Calu3 (cell line): Measurements from ENCODE around the gene ANKS3. TPM values are rescaled to one million over a fixed set of nuclear protein-coding genes. Genes with fewer than 3 reads are reported as not detected.

Experiments used
- BruUV-seq: library from RNA; stranded (reverse); fragments of 400-500 nt; replicated peaks from 2 replicates; lab custom pipeline; 2021; lab: Mats Ljungman, UMichigan
- CTCF ChIA-PET: fragments of 300-600 bp; sonication (Branson Sonifier 250); formaldehyde crosslinking; loops from one replicate; lab custom pipeline; 2022; ENCODE audit warnings: antibody characterized with exemption; lab: Charles Lee
- DNase-seq: peaks from one replicate; pipeline ENCODE4 v3.0.0; 2022
- H3K27ac Mint-ChIP-seq: one replicate; pipeline ENCODE4 v1.8.0; 2022; ENCODE audit warnings: mixed read lengths; ENCODE audit not compliant: unreplicated experiment
- H3K27me3 Mint-ChIP-seq: one replicate; pipeline ENCODE4 v1.8.0; 2022; ENCODE audit warnings: mixed read lengths; ENCODE audit not compliant: unreplicated experiment
- H3K36me3 Mint-ChIP-seq: one replicate; pipeline ENCODE4 v1.8.0; 2022; ENCODE audit warnings: mild to moderate bottlenecking, moderate library complexity, mixed read lengths; ENCODE audit not compliant: insufficient read depth, unreplicated experiment
- H3K4me1 Mint-ChIP-seq: one replicate; pipeline ENCODE4 v1.8.0; 2022; ENCODE audit warnings: mild to moderate bottlenecking, low read depth, mixed read lengths; ENCODE audit not compliant: unreplicated experiment
- H3K4me3 Mint-ChIP-seq: one replicate; pipeline ENCODE4 v1.8.0; 2022; ENCODE audit warnings: mild to moderate bottlenecking, low read depth, moderate library complexity, mixed read lengths; ENCODE audit not compliant: unreplicated experiment
- H3K9me3 Mint-ChIP-seq: one replicate; pipeline ENCODE4 v1.8.0; 2022; ENCODE audit warnings: low read depth, mixed read lengths; ENCODE audit not compliant: unreplicated experiment
- CTCF ChIP-seq: fragments of 200-600 bp; IDR thresholded peaks from one replicate; pipeline ENCODE4 v1.8.0; 2022; ENCODE audit warnings: antibody characterized with exemption; ENCODE audit not compliant: unreplicated experiment
- intact Hi-C: fragments of 100-400 bp; cut with micrococcal nuclease; formaldehyde crosslinking; loops from one replicate; pipeline ENCODE4 v1.10.0; 2022; ENCODE audit not compliant: unreplicated experiment
- total RNA-seq: library from RNA; stranded (reverse); gene quantifications from 2 replicates; pipeline ENCODE4 v1.2.3, GENCODE V29; 2022

The ANKS3 gene
- total RNA-seq, 1 experiment from 2014 or later = 46.9 TPM

GRCh38 chr16:4676831-4677230 lies 57.2 kb downstream of the ANKS3 start:
- DNase-seq = no peak
- CTCF ChIA-PET = no interaction called here

GRCh38 chr16:4675864-4676786 lies 57.9 kb downstream of the ANKS3 start:
- TF ChIP-seq CTCF = no peak
- no peak overlapping the region for H3K27ac Mint-ChIP-seq
- CTCF ChIA-PET = no interaction called here
- BruUV-seq = no TSS peak
- H3K4me1 Mint-ChIP-seq = peaks cover 19% of the 10 kb centered on the region
- DNase-seq = no peak
- intact Hi-C loops = no loop called here
- H3K36me3 Mint-ChIP-seq = peaks cover 58% of the 10 kb centered on the region
- no peak overlapping the region for H3K4me3 Mint-ChIP-seq
- no peaks in the 10 kb centered on the region for H3K9me3 Mint-ChIP-seq
- no peaks in the 10 kb centered on the region for H3K27me3 Mint-ChIP-seq

More at GRCh38 chr16:4676831-4677230, 57.2 kb downstream of the ANKS3 start:
- Mint-ChIP-seq H3K9me3 (no peaks in the 10 kb centered on the region), H3K4me3 (no peak overlapping the region), H3K27me3 (no peaks in the 10 kb centered on the region), H3K4me1 (peaks cover 19% of the 10 kb centered on the region), H3K27ac (no peak overlapping the region), H3K36me3 (peaks cover 65% of the 10 kb centered on the region)
- no peak for TF ChIP-seq CTCF
- BruUV-seq = no TSS peak
- intact Hi-C loops = no loop called here

DNA sequence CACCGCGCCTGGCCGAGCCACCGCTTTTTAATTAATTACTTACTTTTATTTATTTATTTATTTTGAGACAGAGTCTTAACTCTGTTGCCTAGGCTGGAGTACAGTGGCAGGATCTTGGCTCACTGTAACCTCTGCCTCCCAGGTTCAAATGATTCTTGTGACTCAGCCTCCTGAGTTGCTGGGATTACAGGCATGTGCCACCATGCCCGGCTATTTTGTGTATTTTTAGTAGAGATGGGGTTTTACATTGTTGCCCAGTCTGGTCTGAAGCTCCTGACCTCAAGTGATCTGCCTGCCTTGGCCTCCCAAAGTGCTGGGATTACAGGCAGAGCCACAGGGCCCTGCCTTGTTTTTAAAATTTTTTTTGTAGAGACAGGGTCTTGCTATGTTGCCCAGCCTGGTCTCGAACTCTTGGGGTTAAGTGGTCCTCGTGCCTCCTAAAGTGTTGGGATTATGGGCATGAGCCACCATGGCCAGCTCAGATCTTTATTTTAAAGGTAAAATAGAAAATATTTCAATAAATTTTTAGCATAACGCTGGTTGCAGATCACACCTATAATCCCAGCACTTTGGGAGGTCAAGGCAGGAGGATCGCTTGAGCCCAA lies 59.0 kb downstream of the ANKS3 start:
- no peak for TF ChIP-seq CTCF
- no peak for DNase-seq
- Mint-ChIP-seq H3K9me3 (no peaks in the 10 kb centered on the region), H3K27me3 (no peaks in the 10 kb centered on the region), H3K4me3 (no peak overlapping the region), H3K27ac (no peak overlapping the region), H3K36me3 (peaks cover 48% of the 10 kb centered on the region), H3K4me1 (peaks cover 19% of the 10 kb centered on the region)
- BruUV-seq = no TSS peak
- CTCF ChIA-PET = interaction anchor here (0.6 kb wide), 1 partner anchor 198 kb away, joined by 6 read pairs; no protein-coding TSS in a partner anchor
- intact Hi-C loops = no loop called here

DNA sequence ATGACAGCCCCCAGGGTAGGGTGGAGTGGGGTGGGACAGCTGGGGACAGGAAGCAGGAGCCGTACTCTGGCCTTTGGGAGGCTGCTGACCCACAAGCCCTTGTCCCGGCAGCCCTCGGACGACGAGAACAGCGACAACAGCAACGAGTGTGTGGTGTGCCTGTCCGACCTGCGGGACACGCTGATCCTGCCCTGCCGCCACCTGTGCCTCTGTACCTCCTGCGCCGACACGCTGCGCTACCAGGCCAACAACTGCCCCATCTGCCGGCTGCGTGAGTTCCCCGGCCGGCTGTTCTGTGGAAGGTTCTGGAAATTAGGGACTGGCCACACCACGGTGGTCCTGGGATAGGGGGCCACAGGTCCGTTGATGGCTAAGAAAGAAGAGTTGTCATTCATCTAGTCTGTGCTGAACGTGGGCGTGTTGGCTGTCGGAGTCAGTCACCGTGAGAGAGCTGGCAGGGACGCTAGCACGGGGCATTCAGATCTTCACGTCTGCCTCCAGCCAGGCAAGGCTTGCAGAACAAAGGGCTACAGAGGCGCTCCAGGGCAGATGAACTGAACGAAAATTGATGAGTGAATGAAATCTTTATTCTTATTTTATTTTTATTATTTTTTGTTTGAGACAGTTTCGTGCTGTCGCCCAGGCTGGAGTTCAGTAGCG lies 60.6 kb downstream of the ANKS3 start:
- Mint-ChIP-seq H3K27ac (no peak overlapping the region), H3K4me3 (no peak overlapping the region), H3K4me1 (peaks cover 8% of the 10 kb centered on the region), H3K27me3 (no peaks in the 10 kb centered on the region), H3K9me3 (no peaks in the 10 kb centered on the region), H3K36me3 (peaks cover 38% of the 10 kb centered on the region)
- BruUV-seq = no TSS peak
- no peak for DNase-seq
- CTCF ChIA-PET = no interaction called here
- intact Hi-C loops = no loop called here
- no peak for TF ChIP-seq CTCF
